Type B pancreatic cell (in vitro differentiated cells): ENCODE results near the gene LRIG2. TPM values are rescaled to one million over a fixed set of nuclear protein-coding genes. Genes with fewer than 3 reads are reported as not detected.
A peak's percentile ranks its signal among the peaks of the same experiment; 100 is the strongest.

Source experiments
- DNase-seq: peaks from one replicate; pipeline ENCODE4 v3.0.0; 2021; ENCODE audit warnings: mixed read lengths; ENCODE audit not compliant: unreplicated experiment; ENCODE audit errors: extremely low spot score
- H3K27ac Mint-ChIP-seq: 2 replicates; pipeline ENCODE4 v1.8.0; 2021; ENCODE audit warnings: mild to moderate bottlenecking, mixed read lengths
- H3K27me3 Mint-ChIP-seq: 2 replicates; pipeline ENCODE4 v1.8.0; 2021; ENCODE audit warnings: mixed read lengths
- H3K36me3 Mint-ChIP-seq: 2 replicates; pipeline ENCODE4 v1.8.0; 2021; ENCODE audit warnings: mixed read lengths
- H3K4me1 Mint-ChIP-seq: one replicate; pipeline ENCODE4 v1.8.0; 2021; ENCODE audit warnings: mixed read lengths; ENCODE audit not compliant: unreplicated experiment
- H3K4me3 Mint-ChIP-seq: 2 replicates; pipeline ENCODE4 v1.8.0; 2021; ENCODE audit warnings: mild to moderate bottlenecking, mixed read lengths
- H3K9me3 Mint-ChIP-seq: 2 replicates; pipeline ENCODE4 v1.8.0; 2021; ENCODE audit warnings: mixed read lengths
- CTCF ChIP-seq: fragments of 200-600 bp; sonication (generic); conservative IDR thresholded peaks from 2 replicates; pipeline ENCODE4 v1.5.0; 2021; ENCODE audit warnings: antibody characterized with exemption, mild to moderate bottlenecking
- total RNA-seq: library from RNA; stranded (reverse); gene quantifications from 2 replicates; pipeline ENCODE4 v1.2.1, GENCODE V29; 2021; ENCODE audit warnings: low replicate concordance

LRIG2 gene
- total RNA-seq, 1 donor from 2014 or later: 17.7 TPM

- Mint-ChIP-seq H3K27me3 (no peaks in the 10 kb centered on the region), H3K36me3 (no peaks in the 10 kb centered on the region), H3K27ac (peak overlapping the region; percentile 70), H3K4me3 (no peak overlapping the region), H3K4me1 (peaks cover 14% of the 10 kb centered on the region), H3K9me3 (no peaks in the 10 kb centered on the region)
- peak; percentile 93 for TF ChIP-seq CTCF
- no peak for DNase-seq
Measured at GRCh38 chr1:113140588-113141446, 67.8 kb downstream of the LRIG2 start.

GRCh38 chr1:113141650-113142473 is 68.9 kb downstream of the LRIG2 start:
- peak overlapping the region; percentile 70 for H3K27ac Mint-ChIP-seq
- DNase-seq: no peak
- H3K27me3 Mint-ChIP-seq: no peaks in the 10 kb centered on the region
- no peak for TF ChIP-seq CTCF
- H3K36me3 Mint-ChIP-seq: no peaks in the 10 kb centered on the region
- H3K9me3 Mint-ChIP-seq: no peaks in the 10 kb centered on the region
- peaks cover 17% of the 10 kb centered on the region for H3K4me1 Mint-ChIP-seq
- H3K4me3 Mint-ChIP-seq: no peak overlapping the region

DNA sequence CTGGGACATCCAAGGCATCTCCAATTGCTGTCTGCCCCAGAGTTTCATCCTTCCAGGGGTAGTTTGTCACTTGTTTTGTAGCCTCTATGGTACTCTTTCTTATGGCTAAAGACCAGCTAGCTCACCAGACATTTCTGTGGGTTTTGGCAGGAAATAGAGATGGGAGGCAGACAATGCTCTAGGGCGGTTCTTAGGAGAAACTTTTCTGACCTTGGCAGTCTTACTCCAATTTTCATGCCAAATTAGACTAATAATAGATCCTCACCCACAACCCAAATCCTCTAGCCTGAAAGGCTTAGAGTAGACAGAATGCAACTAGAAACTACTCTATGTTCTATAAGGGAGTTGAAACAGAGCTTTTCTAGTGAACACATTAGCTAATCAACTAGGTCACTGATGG is 69.8 kb downstream of the LRIG2 start:
- no peak for DNase-seq
- Mint-ChIP-seq H3K27me3 (no peaks in the 10 kb centered on the region), H3K4me1 (peaks cover 26% of the 10 kb centered on the region), H3K36me3 (no peaks in the 10 kb centered on the region), H3K27ac (no peak overlapping the region), H3K9me3 (no peaks in the 10 kb centered on the region), H3K4me3 (no peak overlapping the region)
- no peak for TF ChIP-seq CTCF

GRCh38 chr1:113146242-113147072 is 73.5 kb downstream of the LRIG2 start:
- Mint-ChIP-seq H3K27ac (no peak overlapping the region), H3K4me3 (no peak overlapping the region), H3K9me3 (no peaks in the 10 kb centered on the region), H3K36me3 (no peaks in the 10 kb centered on the region), H3K27me3 (no peaks in the 10 kb centered on the region), H3K4me1 (peaks cover 22% of the 10 kb centered on the region)
- no peak for DNase-seq
- no peak for TF ChIP-seq CTCF

DNA sequence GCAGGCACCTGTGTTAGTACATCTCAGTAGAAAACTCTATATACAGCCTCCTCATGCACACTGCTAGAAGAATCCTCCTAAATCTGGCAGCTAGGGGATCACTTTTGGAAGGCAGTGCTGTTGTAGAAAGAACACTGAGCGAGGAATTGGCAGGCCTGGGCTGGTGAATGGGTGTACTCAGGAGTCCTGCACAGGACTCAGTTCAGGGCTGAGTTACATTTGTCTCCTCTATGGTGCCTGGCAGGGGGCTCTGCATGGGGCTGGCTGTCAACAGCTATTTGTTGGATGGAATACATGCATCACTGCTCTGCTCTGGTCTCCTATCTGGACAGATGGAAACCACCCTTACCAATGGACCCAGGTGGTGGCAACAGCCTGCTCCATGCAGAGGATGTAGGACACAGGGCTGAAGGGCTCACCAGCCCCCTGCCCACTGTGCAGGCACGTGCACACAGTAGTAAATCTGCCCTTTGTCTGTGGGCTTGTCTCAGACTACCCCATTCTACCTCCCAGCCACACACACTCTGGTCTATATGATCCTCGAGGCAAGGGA is 74.2 kb downstream of the LRIG2 start:
- no peak for DNase-seq
- TF ChIP-seq CTCF: no peak
- Mint-ChIP-seq H3K36me3 (no peaks in the 10 kb centered on the region), H3K27me3 (no peaks in the 10 kb centered on the region), H3K4me3 (no peak overlapping the region), H3K27ac (no peak overlapping the region), H3K9me3 (no peaks in the 10 kb centered on the region), H3K4me1 (peaks cover 22% of the 10 kb centered on the region)
